K562 (cell line): ENCODE results near the gene MRPL27. TPM values are rescaled to one million over a fixed set of nuclear protein-coding genes. Genes with fewer than 3 reads are reported as not detected.

ENCODE experiments used
- C11orf30 ChIP-seq: fragments of 450-650 bp; IDR thresholded peaks from 2 replicates; pipeline ENCODE4 v1.6.1; 2016; ENCODE audit warnings: low read depth, mild to moderate bottlenecking
- CSDE1 ChIP-seq, 2 experiments: fragments of 450-650 bp; IDR thresholded peaks; 2 replicates each; pipeline ENCODE4 v1.6.1; 2016; ENCODE audit warnings: mild to moderate bottlenecking in 1 of 2
- HNRNPK ChIP-seq: fragments of 200-400 bp; formaldehyde crosslinking; IDR thresholded peaks from one replicate; pipeline ENCODE4 v1.6.1; 2018; ENCODE audit warnings: mild to moderate bottlenecking, low read depth, low read length; ENCODE audit not compliant: poor library complexity, severe bottlenecking
- HOXB6 ChIP-seq: fragments of 250-450 bp; sonication (Bioruptor Pico); IDR thresholded peaks from 2 replicates; pipeline ENCODE4 v1.5.1; 2022; ENCODE audit warnings: mild to moderate bottlenecking, borderline replicate concordance
- KAT2B ChIP-seq: IDR thresholded peaks from one replicate; pipeline ENCODE4 v1.6.1; 2012; ENCODE audit warnings: low read depth, mild to moderate bottlenecking, control low read depth, inconsistent platforms, low read length, moderate library complexity
- KAT8 ChIP-seq: fragments of 450-650 bp; IDR thresholded peaks from 2 replicates; pipeline ENCODE4 v1.6.1; 2016; ENCODE audit warnings: low read depth, mild to moderate bottlenecking
- KLF1 ChIP-seq: fragments of 450-650 bp; IDR thresholded peaks from 2 replicates; pipeline ENCODE4 v1.6.1; 2016; ENCODE audit warnings: missing genetic modification characterization, missing compliant biosample characterization
- NCOA2 ChIP-seq, 2 experiments: fragments of 450-650 bp; IDR thresholded peaks; 2 replicates each; pipeline ENCODE4 v1.6.1; 2018; ENCODE audit warnings: mild to moderate bottlenecking in 2 of 2, moderate library complexity in 1 of 2; ENCODE audit not compliant: partially characterized antibody in 2 of 2
- NONO ChIP-seq, 2 experiments: fragments of 200-400 bp in 1 of 2; fragments of 450-650 bp in 1 of 2; formaldehyde crosslinking in 1 of 2; IDR thresholded peaks; 2 replicates each; pipeline ENCODE4 v1.6.1; 2017; ENCODE audit warnings: low read depth in 2 of 2, mild to moderate bottlenecking in 2 of 2, moderate library complexity in 2 of 2, low read length in 1 of 2
- PRPF4 ChIP-seq: fragments of 200-400 bp; formaldehyde crosslinking; IDR thresholded peaks from one replicate; pipeline ENCODE4 v1.6.1; 2017; ENCODE audit warnings: low read length, low read depth, mild to moderate bottlenecking; ENCODE audit not compliant: insufficient read depth, poor library complexity, severe bottlenecking
- RAD51 ChIP-seq: fragments of 450-650 bp; IDR thresholded peaks from 2 replicates; pipeline ENCODE4 v1.7.1; 2016; ENCODE audit warnings: low read depth, mild to moderate bottlenecking, borderline replicate concordance
- RBM22 ChIP-seq: fragments of 200-400 bp; formaldehyde crosslinking; IDR thresholded peaks from 2 replicates; pipeline ENCODE4 v1.6.1; 2018; ENCODE audit warnings: low read length, low read depth; ENCODE audit not compliant: poor library complexity, severe bottlenecking
- TEAD2 ChIP-seq: fragments of 450-650 bp; IDR thresholded peaks from 2 replicates; pipeline ENCODE4 v1.6.1; 2016; ENCODE audit warnings: missing genetic modification characterization, control low read depth, missing compliant biosample characterization
- ZBED1 ChIP-seq: IDR thresholded peaks from 2 replicates; pipeline ENCODE4 v1.6.1; 2014
- ZNF134 ChIP-seq: fragments of 250-450 bp; sonication (Bioruptor Pico); conservative IDR thresholded peaks from 2 replicates; pipeline ENCODE4 v1.4.0; 2020
- ZNF140 ChIP-seq: fragments of 250-450 bp; sonication (Bioruptor Pico); IDR thresholded peaks from 2 replicates; pipeline ENCODE4 v1.8.0; 2021; ENCODE audit warnings: moderate library complexity, mild to moderate bottlenecking, inconsistent platforms
- ZNF3 ChIP-seq: fragments of 250-450 bp; sonication (Bioruptor Pico); IDR thresholded peaks from 2 replicates; pipeline ENCODE4 v1.5.0; 2021; ENCODE audit warnings: mild to moderate bottlenecking, moderate library complexity
- ZNF311 ChIP-seq: fragments of 250-450 bp; sonication (Bioruptor Pico); IDR thresholded peaks from 2 replicates; pipeline ENCODE4 v1.4.0; 2020; ENCODE audit warnings: mild to moderate bottlenecking, moderate library complexity
- polyA plus RNA-seq, 8 experiments: library from polyadenylated mRNA; depleted of rRNA in 4 of 8; stranded (reverse) in 5 of 8; unstranded in 3 of 8; fragments of >200 nt; fragmentation: Nextera tagmentation in 2 of 8; fragmentation: Illumina TruSeq in 1 of 8; extraction: Ambion mirVana in 2 of 8; extraction: Trizol in 1 of 8; gene quantifications; 2 replicates each; pipeline versions ENCODE4 v1.2.1 to v1.2.3, GENCODE V29; 2011 to 2014; ENCODE audit warnings: inconsistent platforms in 1 of 8, missing spikeins in 1 of 8
- total RNA-seq, 7 experiments: library from RNA; depleted of rRNA in 6 of 7; stranded (reverse); fragments of >200 nt in 6 of 7; fragmentation: Illumina TruSeq in 2 of 7; extraction: Trizol in 2 of 7; gene quantifications; 2 replicates each; pipeline versions ENCODE4 v1.2.1 to v1.2.3, GENCODE V29; 2011 to 2021; ENCODE audit warnings: low replicate concordance in 1 of 7
- TF ChIP-seq, protein P1 (sequence below): IDR thresholded peaks from 3 replicates; pipeline ENCODE4 v1.6.1; 2011; ENCODE audit warnings: borderline replicate concordance, mild to moderate bottlenecking; ENCODE audit not compliant: insufficient read length, insufficient read depth
- TF ChIP-seq, protein P2 (sequence below): sonication (generic); formaldehyde crosslinking; IDR thresholded peaks from 2 replicates; pipeline ENCODE4 v1.8.0; 2022; ENCODE audit warnings: mild to moderate bottlenecking, missing genetic modification reagents
- TF ChIP-seq, protein P3 (sequence below): fragments of 450-650 bp; IDR thresholded peaks from 2 replicates; pipeline ENCODE4 v1.6.1; 2016; ENCODE audit warnings: missing biosample characterization, missing genetic modification characterization

Gene MRPL27
- total and polyA plus RNA-seq, 9 of the 15 experiments (the other 6 are each of a cell fraction or from before 2014, with no cell fraction given): 96.3 to 401 (median 142) TPM

DNA sequence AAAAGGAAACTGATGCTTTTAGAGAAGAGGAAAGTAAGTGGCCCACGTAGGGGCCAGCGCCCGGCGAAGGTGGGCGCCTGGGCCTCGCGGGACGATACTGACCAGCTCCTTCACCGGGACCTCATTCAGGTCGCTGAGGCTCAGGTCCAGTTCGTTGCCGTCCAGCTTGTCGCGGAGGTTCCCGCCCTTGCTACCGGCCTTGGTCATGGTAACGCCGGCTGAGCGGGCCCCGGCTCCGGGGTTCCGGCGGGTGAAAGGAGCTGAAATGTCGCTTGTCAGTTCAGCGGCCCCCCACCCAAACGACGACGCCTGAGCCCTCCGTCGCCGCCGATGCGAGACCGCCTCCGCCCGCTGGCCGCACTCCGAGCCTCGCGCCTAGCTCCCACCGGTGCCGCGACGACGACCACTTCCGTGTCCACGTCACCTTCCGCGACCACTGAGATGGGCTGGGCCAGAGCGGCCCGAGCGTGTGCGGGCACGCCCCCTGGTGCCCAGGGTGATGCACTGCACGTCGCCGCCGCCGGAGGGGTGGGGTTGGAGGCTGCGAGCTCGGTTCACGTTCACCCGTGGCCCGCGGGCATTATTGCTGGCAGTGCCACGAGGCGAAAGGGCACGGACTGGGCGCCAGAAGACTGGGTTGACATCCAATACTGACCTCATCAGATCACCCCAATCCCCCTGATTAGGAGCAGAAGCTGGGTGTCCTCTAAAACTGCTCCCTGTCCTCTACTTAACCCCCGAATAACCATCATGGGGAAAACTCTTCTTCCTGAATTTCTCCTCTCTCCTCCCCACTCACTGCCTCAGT, 24.3 kb upstream of the MRPL27 start, which contains the start of gene LRRC59 (continued):
- TF ChIP-seq C11orf30 (peak; percentile 84), ZNF140 (CRISPR knock-in tag) (no peak), ZNF311 (no peak), KAT2B (no peak), ZNF3 (CRISPR knock-in tag) (no peak), ZNF134 (CRISPR knock-in tag) (no peak), CSDE1 (IDR thresholded peaks at IDR 0.05) (peak in 1 of 2 experiments; percentile 23; a peak in 1 of 4 replicates), HNRNPK (peak; percentile 30), NONO (IDR thresholded peaks at IDR 0.05; ENCODE audit: low read depth in 2 of 2, low read length in 1 of 2) (peak; percentile 37 to 93; a peak in 2 of 4 replicates), KLF1 (tag) (no peak), HOXB6 (CRISPR knock-in tag) (no peak), RAD51 (no peak), RBM22 (no peak), NCOA2 (IDR thresholded peaks at IDR 0.05; ENCODE audit: partially characterized antibody in 2 of 2) (no peak), KAT8 (no peak), PRPF4 (peak; percentile 59), ZBED1 (no peak; the same call in 1 of the 2 replicates), TEAD2 (tag) (no peak)
- TF ChIP-seq, protein P1, sequence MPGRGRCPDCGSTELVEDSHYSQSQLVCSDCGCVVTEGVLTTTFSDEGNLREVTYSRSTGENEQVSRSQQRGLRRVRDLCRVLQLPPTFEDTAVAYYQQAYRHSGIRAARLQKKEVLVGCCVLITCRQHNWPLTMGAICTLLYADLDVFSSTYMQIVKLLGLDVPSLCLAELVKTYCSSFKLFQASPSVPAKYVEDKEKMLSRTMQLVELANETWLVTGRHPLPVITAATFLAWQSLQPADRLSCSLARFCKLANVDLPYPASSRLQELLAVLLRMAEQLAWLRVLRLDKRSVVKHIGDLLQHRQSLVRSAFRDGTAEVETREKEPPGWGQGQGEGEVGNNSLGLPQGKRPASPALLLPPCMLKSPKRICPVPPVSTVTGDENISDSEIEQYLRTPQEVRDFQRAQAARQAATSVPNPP: no peak
- TF ChIP-seq, protein P2, sequence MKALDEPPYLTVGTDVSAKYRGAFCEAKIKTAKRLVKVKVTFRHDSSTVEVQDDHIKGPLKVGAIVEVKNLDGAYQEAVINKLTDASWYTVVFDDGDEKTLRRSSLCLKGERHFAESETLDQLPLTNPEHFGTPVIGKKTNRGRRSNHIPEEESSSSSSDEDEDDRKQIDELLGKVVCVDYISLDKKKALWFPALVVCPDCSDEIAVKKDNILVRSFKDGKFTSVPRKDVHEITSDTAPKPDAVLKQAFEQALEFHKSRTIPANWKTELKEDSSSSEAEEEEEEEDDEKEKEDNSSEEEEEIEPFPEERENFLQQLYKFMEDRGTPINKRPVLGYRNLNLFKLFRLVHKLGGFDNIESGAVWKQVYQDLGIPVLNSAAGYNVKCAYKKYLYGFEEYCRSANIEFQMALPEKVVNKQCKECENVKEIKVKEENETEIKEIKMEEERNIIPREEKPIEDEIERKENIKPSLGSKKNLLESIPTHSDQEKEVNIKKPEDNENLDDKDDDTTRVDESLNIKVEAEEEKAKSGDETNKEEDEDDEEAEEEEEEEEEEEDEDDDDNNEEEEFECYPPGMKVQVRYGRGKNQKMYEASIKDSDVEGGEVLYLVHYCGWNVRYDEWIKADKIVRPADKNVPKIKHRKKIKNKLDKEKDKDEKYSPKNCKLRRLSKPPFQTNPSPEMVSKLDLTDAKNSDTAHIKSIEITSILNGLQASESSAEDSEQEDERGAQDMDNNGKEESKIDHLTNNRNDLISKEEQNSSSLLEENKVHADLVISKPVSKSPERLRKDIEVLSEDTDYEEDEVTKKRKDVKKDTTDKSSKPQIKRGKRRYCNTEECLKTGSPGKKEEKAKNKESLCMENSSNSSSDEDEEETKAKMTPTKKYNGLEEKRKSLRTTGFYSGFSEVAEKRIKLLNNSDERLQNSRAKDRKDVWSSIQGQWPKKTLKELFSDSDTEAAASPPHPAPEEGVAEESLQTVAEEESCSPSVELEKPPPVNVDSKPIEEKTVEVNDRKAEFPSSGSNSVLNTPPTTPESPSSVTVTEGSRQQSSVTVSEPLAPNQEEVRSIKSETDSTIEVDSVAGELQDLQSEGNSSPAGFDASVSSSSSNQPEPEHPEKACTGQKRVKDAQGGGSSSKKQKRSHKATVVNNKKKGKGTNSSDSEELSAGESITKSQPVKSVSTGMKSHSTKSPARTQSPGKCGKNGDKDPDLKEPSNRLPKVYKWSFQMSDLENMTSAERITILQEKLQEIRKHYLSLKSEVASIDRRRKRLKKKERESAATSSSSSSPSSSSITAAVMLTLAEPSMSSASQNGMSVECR (CRISPR knock-in tag): peak; percentile 99
- TF ChIP-seq, protein P3, sequence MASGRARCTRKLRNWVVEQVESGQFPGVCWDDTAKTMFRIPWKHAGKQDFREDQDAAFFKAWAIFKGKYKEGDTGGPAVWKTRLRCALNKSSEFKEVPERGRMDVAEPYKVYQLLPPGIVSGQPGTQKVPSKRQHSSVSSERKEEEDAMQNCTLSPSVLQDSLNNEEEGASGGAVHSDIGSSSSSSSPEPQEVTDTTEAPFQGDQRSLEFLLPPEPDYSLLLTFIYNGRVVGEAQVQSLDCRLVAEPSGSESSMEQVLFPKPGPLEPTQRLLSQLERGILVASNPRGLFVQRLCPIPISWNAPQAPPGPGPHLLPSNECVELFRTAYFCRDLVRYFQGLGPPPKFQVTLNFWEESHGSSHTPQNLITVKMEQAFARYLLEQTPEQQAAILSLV (tag): no peak
